Measurements from ENCODE around the gene FARP1.
A peak's percentile ranks its signal among the peaks of the same experiment; 100 is the strongest.

The FARP1 gene

DNA sequence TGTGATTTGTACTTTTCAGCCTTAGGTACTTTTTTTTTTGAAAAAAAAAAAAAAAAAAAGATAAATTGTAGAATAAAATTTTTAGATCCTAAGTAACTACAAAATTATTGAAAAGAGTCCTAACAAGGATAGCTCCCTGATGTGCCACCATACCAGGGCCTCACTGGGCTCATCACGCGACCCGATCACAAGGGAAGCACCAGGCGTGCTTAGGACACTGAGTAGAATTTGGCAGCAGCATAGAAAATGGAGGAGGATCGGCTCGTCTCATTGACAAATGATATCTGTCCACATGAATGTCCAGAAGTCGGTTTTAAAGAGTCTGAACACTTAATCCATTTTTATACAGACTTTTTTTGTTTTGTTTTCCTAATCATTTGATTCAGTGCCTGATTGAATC is 255.0 kb downstream of the FARP1 start:
- DNase-seq = no peak
- Histone ChIP-seq H3K36me3 (peaks cover 67% of the 10 kb centered on the region), H3K27ac (no peak overlapping the region), H3K27me3 (ENCODE audit: insufficient read depth, low read depth, severe bottlenecking) (no peaks in the 10 kb centered on the region), H3K4me3 (ENCODE audit: low read depth, low read length) (no peak overlapping the region), H3K9me3 (ENCODE audit: severe bottlenecking) (no peaks in the 10 kb centered on the region)
- TF ChIP-seq, protein P1, sequence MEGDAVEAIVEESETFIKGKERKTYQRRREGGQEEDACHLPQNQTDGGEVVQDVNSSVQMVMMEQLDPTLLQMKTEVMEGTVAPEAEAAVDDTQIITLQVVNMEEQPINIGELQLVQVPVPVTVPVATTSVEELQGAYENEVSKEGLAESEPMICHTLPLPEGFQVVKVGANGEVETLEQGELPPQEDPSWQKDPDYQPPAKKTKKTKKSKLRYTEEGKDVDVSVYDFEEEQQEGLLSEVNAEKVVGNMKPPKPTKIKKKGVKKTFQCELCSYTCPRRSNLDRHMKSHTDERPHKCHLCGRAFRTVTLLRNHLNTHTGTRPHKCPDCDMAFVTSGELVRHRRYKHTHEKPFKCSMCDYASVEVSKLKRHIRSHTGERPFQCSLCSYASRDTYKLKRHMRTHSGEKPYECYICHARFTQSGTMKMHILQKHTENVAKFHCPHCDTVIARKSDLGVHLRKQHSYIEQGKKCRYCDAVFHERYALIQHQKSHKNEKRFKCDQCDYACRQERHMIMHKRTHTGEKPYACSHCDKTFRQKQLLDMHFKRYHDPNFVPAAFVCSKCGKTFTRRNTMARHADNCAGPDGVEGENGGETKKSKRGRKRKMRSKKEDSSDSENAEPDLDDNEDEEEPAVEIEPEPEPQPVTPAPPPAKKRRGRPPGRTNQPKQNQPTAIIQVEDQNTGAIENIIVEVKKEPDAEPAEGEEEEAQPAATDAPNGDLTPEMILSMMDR (IDR thresholded peaks at IDR 0.05; ENCODE audit: low read depth, low read length) = no peak

DNA sequence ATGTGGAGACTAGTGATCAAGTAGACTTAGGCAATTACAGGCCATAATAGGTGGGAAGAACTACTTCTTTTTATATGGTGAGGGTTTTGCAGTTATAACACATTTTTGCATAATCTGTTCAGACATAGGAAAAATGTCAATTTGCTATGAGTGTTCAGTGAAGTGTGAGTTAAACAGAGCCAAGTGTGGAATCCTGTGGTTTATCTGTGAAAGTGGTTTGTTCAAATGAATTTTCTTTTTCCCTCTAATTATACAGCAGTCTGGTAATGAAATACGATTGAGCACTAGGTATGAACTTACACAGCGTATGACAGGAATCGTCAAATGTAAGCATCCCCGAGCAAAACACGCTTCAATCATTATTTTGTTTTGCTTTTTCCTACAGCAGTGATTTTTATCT is 255.7 kb downstream of the FARP1 start:
- no peaks in the 10 kb centered on the region for H3K9me3 ChIP-seq (ENCODE audit: severe bottlenecking)
- DNase-seq = no peak
- H3K27me3 ChIP-seq (ENCODE audit: insufficient read depth, low read depth, severe bottlenecking) = no peaks in the 10 kb centered on the region
- TF ChIP-seq, protein P1 (IDR thresholded peaks at IDR 0.05; ENCODE audit: low read depth, low read length) = no peak
- H3K36me3 ChIP-seq = peaks cover 64% of the 10 kb centered on the region
- no peak overlapping the region for H3K27ac ChIP-seq
- H3K4me3 ChIP-seq (ENCODE audit: low read depth, low read length) = no peak overlapping the region

DNA sequence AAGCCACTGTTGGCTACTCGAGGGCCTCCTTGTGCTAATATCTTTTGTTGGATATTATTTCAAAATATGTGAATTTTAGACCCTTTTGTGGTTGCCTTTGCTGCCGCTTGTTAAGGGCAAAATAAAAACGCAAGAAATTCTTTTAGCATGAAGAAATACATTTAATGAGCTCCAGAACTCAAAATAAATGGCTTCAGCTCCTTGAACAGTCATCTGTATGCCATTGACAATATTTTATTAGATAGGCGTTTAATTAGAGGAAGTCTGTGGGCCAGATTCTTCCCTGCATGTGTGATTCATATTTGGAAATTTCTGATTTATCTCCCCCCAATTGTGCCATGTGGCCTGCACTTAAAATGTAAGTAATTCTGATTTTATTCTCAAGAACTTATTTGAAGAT is 256.9 kb downstream of the FARP1 start:
- Histone ChIP-seq H3K36me3 (peaks cover 58% of the 10 kb centered on the region), H3K27ac (no peak overlapping the region), H3K27me3 (ENCODE audit: insufficient read depth, low read depth, severe bottlenecking) (no peaks in the 10 kb centered on the region), H3K4me3 (ENCODE audit: low read depth, low read length) (no peak overlapping the region), H3K9me3 (ENCODE audit: severe bottlenecking) (no peaks in the 10 kb centered on the region)
- TF ChIP-seq, protein P1 (IDR thresholded peaks at IDR 0.05; ENCODE audit: low read depth, low read length) = no peak
- DNase-seq = no peak

DNA sequence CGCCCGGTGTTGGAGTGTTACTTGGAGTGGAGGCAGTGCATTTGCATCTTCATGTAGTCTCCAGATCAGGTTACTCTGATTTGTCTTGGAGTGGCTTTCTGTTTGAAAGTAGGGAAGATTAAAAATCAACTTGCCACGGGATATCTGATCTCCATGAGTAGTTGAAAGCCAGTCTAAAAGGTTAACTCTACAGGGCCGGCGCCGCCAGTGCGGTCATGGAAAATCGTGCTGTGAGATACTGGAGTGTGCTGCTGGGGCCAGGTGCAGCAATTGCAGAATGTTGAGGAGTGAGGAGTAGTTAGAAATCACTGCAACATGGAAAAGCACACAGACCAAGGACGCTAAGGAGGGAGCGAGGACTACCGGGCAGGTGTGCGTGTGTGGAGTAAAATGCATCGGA is 259.0 kb downstream of the FARP1 start:
- DNase-seq = no peak
- Histone ChIP-seq H3K27me3 (ENCODE audit: insufficient read depth, low read depth, severe bottlenecking) (no peaks in the 10 kb centered on the region), H3K36me3 (peaks cover 37% of the 10 kb centered on the region), H3K4me3 (ENCODE audit: low read depth, low read length) (no peak overlapping the region), H3K9me3 (ENCODE audit: severe bottlenecking) (no peaks in the 10 kb centered on the region), H3K27ac (no peak overlapping the region)
- TF ChIP-seq, protein P1 (IDR thresholded peaks at IDR 0.05; ENCODE audit: low read depth, low read length) = no peak

DNA sequence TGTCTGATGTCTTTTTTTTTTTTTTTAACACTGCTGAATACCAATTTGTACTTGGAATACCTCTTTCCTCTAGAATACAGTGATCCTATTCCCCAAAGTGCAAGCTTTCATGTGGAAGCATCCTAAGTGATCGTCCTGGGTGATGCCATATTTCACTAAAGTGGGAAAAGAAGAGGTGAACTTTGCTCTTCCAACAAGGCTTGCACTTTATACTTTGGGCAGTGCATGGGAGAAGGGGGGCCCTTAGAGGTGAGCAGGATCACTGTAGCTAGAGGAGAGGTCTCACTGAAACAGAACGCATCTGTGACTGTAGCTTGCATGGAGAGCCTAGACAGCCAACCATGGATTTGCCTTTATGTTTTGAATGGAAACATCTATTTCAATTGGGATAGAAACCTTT is 260.2 kb downstream of the FARP1 start:
- H3K27me3 ChIP-seq (ENCODE audit: insufficient read depth, low read depth, severe bottlenecking) = no peaks in the 10 kb centered on the region
- H3K36me3 ChIP-seq = peaks cover 31% of the 10 kb centered on the region
- DNase-seq = no peak
- no peak overlapping the region for H3K27ac ChIP-seq
- TF ChIP-seq, protein P1 (IDR thresholded peaks at IDR 0.05; ENCODE audit: low read depth, low read length) = no peak
- H3K9me3 ChIP-seq (ENCODE audit: severe bottlenecking) = no peaks in the 10 kb centered on the region
- H3K4me3 ChIP-seq (ENCODE audit: low read depth, low read length) = no peak overlapping the region

DNA sequence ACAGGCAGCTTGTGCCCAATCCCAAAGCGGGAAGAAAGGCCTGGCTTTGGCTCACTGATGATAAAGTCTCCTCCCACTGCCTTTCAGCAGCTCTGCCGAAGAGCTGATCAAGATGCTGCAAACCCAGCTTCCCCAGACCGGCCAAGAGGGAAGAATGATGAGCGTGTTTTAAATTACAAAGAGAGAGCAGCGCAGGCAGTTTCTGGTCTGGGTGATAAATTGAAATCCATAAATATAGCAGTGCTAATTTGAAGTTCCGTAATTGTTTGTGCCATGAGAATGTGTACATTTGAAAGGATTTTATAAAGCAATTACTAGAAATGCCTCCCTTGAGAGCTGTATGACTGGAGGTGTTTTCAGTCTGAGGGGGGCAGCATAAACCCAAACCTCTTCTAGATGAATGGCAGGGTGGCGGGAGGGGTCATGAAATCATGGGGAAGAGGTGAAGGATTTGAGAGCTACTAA is 262.2 kb downstream of the FARP1 start:
- Histone ChIP-seq H3K4me3 (ENCODE audit: low read depth, low read length) (no peak overlapping the region), H3K36me3 (peaks cover 24% of the 10 kb centered on the region), H3K27me3 (ENCODE audit: insufficient read depth, low read depth, severe bottlenecking) (no peaks in the 10 kb centered on the region), H3K9me3 (ENCODE audit: severe bottlenecking) (no peaks in the 10 kb centered on the region), H3K27ac (no peak overlapping the region)
- TF ChIP-seq, protein P1 (IDR thresholded peaks at IDR 0.05; ENCODE audit: low read depth, low read length) = peak; percentile 17; the same call in 1 of the 2 replicates
- DNase-seq = peak; percentile 46
